Type B pancreatic cell (in vitro differentiated cells): Measurements from ENCODE around the gene XRCC4. TPM values are rescaled to one million over a fixed set of nuclear protein-coding genes. Genes with fewer than 3 reads are reported as not detected.

Source experiments
- DNase-seq: peaks from one replicate; pipeline ENCODE4 v3.0.0; 2021; ENCODE audit warnings: mixed read lengths; ENCODE audit not compliant: unreplicated experiment; ENCODE audit errors: extremely low spot score
- H3K27ac Mint-ChIP-seq: 2 replicates; pipeline ENCODE4 v1.8.0; 2021; ENCODE audit warnings: mild to moderate bottlenecking, mixed read lengths
- H3K27me3 Mint-ChIP-seq: 2 replicates; pipeline ENCODE4 v1.8.0; 2021; ENCODE audit warnings: mixed read lengths
- H3K36me3 Mint-ChIP-seq: 2 replicates; pipeline ENCODE4 v1.8.0; 2021; ENCODE audit warnings: mixed read lengths
- H3K4me1 Mint-ChIP-seq: one replicate; pipeline ENCODE4 v1.8.0; 2021; ENCODE audit warnings: mixed read lengths; ENCODE audit not compliant: unreplicated experiment
- H3K4me3 Mint-ChIP-seq: 2 replicates; pipeline ENCODE4 v1.8.0; 2021; ENCODE audit warnings: mild to moderate bottlenecking, mixed read lengths
- H3K9me3 Mint-ChIP-seq: 2 replicates; pipeline ENCODE4 v1.8.0; 2021; ENCODE audit warnings: mixed read lengths
- CTCF ChIP-seq: fragments of 200-600 bp; sonication (generic); conservative IDR thresholded peaks from 2 replicates; pipeline ENCODE4 v1.5.0; 2021; ENCODE audit warnings: antibody characterized with exemption, mild to moderate bottlenecking
- long read RNA-seq: library from polyadenylated mRNA; unstranded; transcript quantifications from one replicate; pipeline ENCODE4 v2.0.0, GENCODE V29; 2020
- total RNA-seq: library from RNA; stranded (reverse); gene quantifications from 2 replicates; pipeline ENCODE4 v1.2.1, GENCODE V29; 2021; ENCODE audit warnings: low replicate concordance

The XRCC4 gene
- total RNA-seq = 7.4 TPM in 2 replicates
- long read RNA-seq, transcript XRCC4-203 (8 exons, 1,530 nt) = major isoform, 12 of 41 reads
- long read RNA-seq, transcript XRCC4-202 (8 exons, 1,579 nt) = minor isoform, 11 of 41 reads
- long read RNA-seq, partial matches to known transcripts = 8 of 41 reads
- long read RNA-seq, other reads (novel, unspliced or antisense) = 9 of 41 reads

- TF ChIP-seq CTCF = no peak
- peaks cover 22% of the 10 kb centered on the region for H3K36me3 Mint-ChIP-seq
- no peaks in the 10 kb centered on the region for H3K9me3 Mint-ChIP-seq
- peak; percentile 92 for DNase-seq
- H3K27ac Mint-ChIP-seq = peak within 1 kb of the TSS; percentile 96
- H3K4me3 Mint-ChIP-seq = peak within 1 kb of the TSS; percentile 99
- no peaks in the 10 kb centered on the region for H3K27me3 Mint-ChIP-seq
- peaks cover 31% of the 10 kb centered on the region for H3K4me1 Mint-ChIP-seq
These were observed at the start of gene XRCC4, which contains the start of gene TMEM167A for GRCh38 chr5:83076742-83077661. Gene XRCC4, plus strand, starts transcription at chr5:83077547. Its CDS starts 27,373 bp downstream, at chr5:83104920. Gene TMEM167A, minus strand, starts transcription at chr5:83077394. Its CDS starts 71 bp downstream, at chr5:83077323.

- no peak for TF ChIP-seq CTCF
- no peak for DNase-seq
- H3K4me1 Mint-ChIP-seq = peaks cover 28% of the 10 kb centered on the region
These were observed 47.4 kb upstream of the XRCC4 start for GRCh38 chr5:83029912-83030311.

GRCh38 chr5:83031381-83031780, 46.0 kb upstream of the XRCC4 start:
- Mint-ChIP-seq H3K4me1 (peaks cover 34% of the 10 kb centered on the region), H3K4me3 (no peak overlapping the region), H3K27me3 (no peaks in the 10 kb centered on the region), H3K9me3 (no peaks in the 10 kb centered on the region), H3K27ac (no peak overlapping the region), H3K36me3 (no peaks in the 10 kb centered on the region)
- TF ChIP-seq CTCF = no peak
- no peak for DNase-seq

More at GRCh38 chr5:83029912-83030311, 47.4 kb upstream of the XRCC4 start:
- H3K36me3 Mint-ChIP-seq = no peaks in the 10 kb centered on the region
- no peaks in the 10 kb centered on the region for H3K9me3 Mint-ChIP-seq
- H3K27me3 Mint-ChIP-seq = no peaks in the 10 kb centered on the region
- no peak overlapping the region for H3K4me3 Mint-ChIP-seq
- no peak overlapping the region for H3K27ac Mint-ChIP-seq

GRCh38 chr5:83034036-83034435, 43.3 kb upstream of the XRCC4 start:
- TF ChIP-seq CTCF = no peak
- peaks cover 39% of the 10 kb centered on the region for H3K4me1 Mint-ChIP-seq

GRCh38 chr5:83034528-83035207, 42.7 kb upstream of the XRCC4 start:
- Mint-ChIP-seq H3K27me3 (no peaks in the 10 kb centered on the region), H3K9me3 (no peaks in the 10 kb centered on the region), H3K4me1 (peaks cover 39% of the 10 kb centered on the region), H3K36me3 (no peaks in the 10 kb centered on the region), H3K4me3 (no peak overlapping the region), H3K27ac (no peak overlapping the region)
- no peak for TF ChIP-seq CTCF
- DNase-seq = no peak

More at GRCh38 chr5:83034036-83034435, 43.3 kb upstream of the XRCC4 start:
- no peak for DNase-seq
- H3K36me3 Mint-ChIP-seq = no peaks in the 10 kb centered on the region
- no peaks in the 10 kb centered on the region for H3K27me3 Mint-ChIP-seq
- H3K4me3 Mint-ChIP-seq = no peak overlapping the region
- no peaks in the 10 kb centered on the region for H3K9me3 Mint-ChIP-seq
- no peak overlapping the region for H3K27ac Mint-ChIP-seq
